ENCODE data around the gene HABP4. TPM values are rescaled to one million over a fixed set of nuclear protein-coding genes. Genes with fewer than 3 reads are reported as not detected.

The HABP4 gene
- total and polyA plus RNA-seq, 9 of the 15 experiments (the other 6 are each of a cell fraction or from before 2014, with no cell fraction given), result 0.38 to 2.4 (median 1.9) TPM

GRCh38 chr9:96449845-96450612 lies at the start of gene HABP4 (continued):
- TF ChIP-seq IRF9 (tag; IDR thresholded peaks at IDR 0.05) (no peak), POLR3A (IDR thresholded peaks at IDR 0.05; ENCODE audit: borderline replicate concordance, extremely low read depth, insufficient read depth, insufficient read length) (no peak), KDM2B (CRISPR knock-in tag; IDR thresholded peaks at IDR 0.05) (no peak), HDAC3 (IDR thresholded peaks at IDR 0.05; ENCODE audit: borderline replicate concordance, partially characterized antibody) (no peak), BCL6 (CRISPR knock-in tag; IDR thresholded peaks at IDR 0.05) (no peak), ZNF212 (CRISPR knock-in tag; IDR thresholded peaks at IDR 0.05) (no peak), ZC3H4 (CRISPR knock-in tag; IDR thresholded peaks at IDR 0.05; ENCODE audit: borderline replicate concordance) (no peak), ZNF561 (CRISPR knock-in tag; conservative IDR thresholded peaks at IDR 0.05) (no peak), SMARCA5 (IDR thresholded peaks at IDR 0.05) (no peak), SIN3B (IDR thresholded peaks at IDR 0.05; ENCODE audit: low read depth) (peak; percentile 69), SNIP1 (IDR thresholded peaks at IDR 0.05; ENCODE audit: low read depth) (no peak), ZBTB2 (IDR thresholded peaks at IDR 0.05) (no peak), ZNF444 (CRISPR knock-in tag; IDR thresholded peaks at IDR 0.05) (no peak), TBP (optimal IDR thresholded peaks at IDR 0.05; ENCODE audit: low read depth, low read length) (no peak), NR3C1 (CRISPR knock-in tag; IDR thresholded peaks at IDR 0.05) (no peak), EP300 (IDR thresholded peaks at IDR 0.05; ENCODE audit: low read length) (no peak), LEF1 (IDR thresholded peaks at IDR 0.05) (no peak), MCM7 (IDR thresholded peaks at IDR 0.05) (no peak), NCOA6 (IDR thresholded peaks at IDR 0.05) (peak; percentile 27; the same call in 1 of the 2 replicates), HNRNPL (IDR thresholded peaks at IDR 0.05; ENCODE audit: low read depth, low read length) (no peak), NFE2L1 (tag; IDR thresholded peaks at IDR 0.05; ENCODE audit: borderline replicate concordance, low read depth) (no peak), ZNF311 (CRISPR knock-in tag; IDR thresholded peaks at IDR 0.05) (no peak), POLR2AphosphoS5 (IDR thresholded peaks at IDR 0.05; ENCODE audit: control insufficient read depth, insufficient read depth, low read depth, low read length) (no peak), ATF1 (CRISPR knock-in tag; IDR thresholded peaks at IDR 0.05) (no peak), ATF1 (tag; IDR thresholded peaks at IDR 0.05) (peak; percentile 93), ZHX1 (conservative IDR thresholded peaks at IDR 0.05; ENCODE audit: low read length) (no peak), MECOM (CRISPR knock-in tag; IDR thresholded peaks at IDR 0.05) (no peak)
